Measurements from ENCODE around the gene RGS11.

GRCh38 chr16:253833-254232, 21.9 kb downstream of the RGS11 start:
- TF ChIP-seq, protein P1, sequence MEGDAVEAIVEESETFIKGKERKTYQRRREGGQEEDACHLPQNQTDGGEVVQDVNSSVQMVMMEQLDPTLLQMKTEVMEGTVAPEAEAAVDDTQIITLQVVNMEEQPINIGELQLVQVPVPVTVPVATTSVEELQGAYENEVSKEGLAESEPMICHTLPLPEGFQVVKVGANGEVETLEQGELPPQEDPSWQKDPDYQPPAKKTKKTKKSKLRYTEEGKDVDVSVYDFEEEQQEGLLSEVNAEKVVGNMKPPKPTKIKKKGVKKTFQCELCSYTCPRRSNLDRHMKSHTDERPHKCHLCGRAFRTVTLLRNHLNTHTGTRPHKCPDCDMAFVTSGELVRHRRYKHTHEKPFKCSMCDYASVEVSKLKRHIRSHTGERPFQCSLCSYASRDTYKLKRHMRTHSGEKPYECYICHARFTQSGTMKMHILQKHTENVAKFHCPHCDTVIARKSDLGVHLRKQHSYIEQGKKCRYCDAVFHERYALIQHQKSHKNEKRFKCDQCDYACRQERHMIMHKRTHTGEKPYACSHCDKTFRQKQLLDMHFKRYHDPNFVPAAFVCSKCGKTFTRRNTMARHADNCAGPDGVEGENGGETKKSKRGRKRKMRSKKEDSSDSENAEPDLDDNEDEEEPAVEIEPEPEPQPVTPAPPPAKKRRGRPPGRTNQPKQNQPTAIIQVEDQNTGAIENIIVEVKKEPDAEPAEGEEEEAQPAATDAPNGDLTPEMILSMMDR (IDR thresholded peaks at IDR 0.05), result no peak
- TF ChIP-seq POLR2A (IDR thresholded peaks at IDR 0.05), result no peak

Measured in esophagus squamous epithelium (tissue), 4 donors.